Measurements from ENCODE around the gene CMTM1.
"Not testable (repeated sequence)": the region's sequence is repeated elsewhere in the genome, so short reads cannot be mapped to it uniquely, and the experiment has no call there.

CMTM1 gene

DNA sequence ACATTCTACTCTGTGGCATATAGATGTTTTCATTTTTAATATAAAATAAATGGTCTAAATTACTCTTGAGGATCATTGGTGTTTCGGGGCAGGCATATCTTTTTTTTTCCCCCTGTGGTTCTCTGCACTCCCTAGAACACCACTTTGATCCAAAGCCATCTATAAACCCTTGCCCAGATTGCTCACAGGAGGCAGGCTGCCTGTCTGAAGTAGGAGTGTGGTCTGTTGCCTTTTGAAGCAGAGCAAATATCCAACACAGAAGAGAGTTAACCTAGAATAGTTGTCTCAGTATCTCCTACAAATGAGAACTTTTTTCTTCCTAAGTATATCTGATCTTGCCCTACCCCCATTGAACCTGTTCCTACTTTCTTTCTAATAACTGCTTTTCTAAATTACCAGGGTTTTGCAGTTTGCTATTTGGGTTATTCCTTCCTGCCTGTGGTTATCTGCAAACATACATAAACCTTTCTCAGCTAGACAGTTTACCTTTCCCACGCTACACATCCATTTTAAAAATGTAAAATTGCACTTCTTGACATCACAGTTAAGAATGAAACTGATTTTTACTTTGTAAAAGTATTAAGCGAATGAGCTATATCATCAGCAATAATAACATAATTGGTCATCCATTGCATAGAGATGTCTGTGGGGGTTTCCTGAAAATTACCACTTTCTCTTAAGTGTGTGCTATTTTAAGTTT lies 4.7 kb upstream of the CMTM1 start:
- in situ Hi-C loops (cut with MboI; ENCODE audit: low sequenced_read_pairs) = no loop called here

DNA sequence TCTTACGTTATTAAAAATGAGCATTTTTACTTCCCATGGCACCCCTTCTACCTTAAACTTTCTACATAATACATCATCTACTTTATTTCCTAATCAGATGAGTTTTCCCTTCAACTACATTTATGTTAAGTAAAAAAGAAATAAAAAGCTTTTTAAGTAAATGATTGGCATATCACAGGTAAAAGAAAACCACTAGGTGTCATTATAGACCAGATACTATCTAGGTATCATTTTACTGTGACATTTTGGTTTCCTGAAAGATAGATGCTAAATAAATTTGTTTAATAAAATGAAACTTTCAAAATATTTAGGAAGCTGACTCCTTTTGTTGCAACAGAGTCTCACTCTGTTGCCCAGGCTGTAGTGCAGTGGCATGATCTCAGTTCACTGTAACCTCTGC lies 3.8 kb upstream of the CMTM1 start:
- in situ Hi-C loops (cut with MboI; ENCODE audit: low sequenced_read_pairs) = no loop called here

DNA sequence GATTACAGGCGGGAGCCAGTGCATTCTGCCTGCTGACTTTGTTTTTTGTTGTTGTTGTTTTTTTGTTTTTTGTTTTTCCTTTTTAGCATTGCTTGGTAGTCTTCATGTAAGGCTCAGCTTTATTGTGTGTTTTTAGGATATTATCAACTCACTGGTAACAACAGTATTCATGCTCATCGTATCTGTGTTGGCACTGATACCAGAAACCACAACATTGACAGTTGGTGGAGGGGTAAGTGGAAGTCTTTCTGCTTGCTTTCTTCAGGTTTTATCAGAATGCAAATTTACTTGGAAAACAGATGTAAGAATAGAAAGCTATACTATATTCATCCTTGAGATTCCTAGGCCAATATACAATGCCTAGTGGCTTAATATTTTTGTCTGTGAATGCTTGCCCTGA lies 3.3 kb upstream of the CMTM1 start:
- in situ Hi-C loops (cut with MboI; ENCODE audit: low sequenced_read_pairs) = no loop called here

DNA sequence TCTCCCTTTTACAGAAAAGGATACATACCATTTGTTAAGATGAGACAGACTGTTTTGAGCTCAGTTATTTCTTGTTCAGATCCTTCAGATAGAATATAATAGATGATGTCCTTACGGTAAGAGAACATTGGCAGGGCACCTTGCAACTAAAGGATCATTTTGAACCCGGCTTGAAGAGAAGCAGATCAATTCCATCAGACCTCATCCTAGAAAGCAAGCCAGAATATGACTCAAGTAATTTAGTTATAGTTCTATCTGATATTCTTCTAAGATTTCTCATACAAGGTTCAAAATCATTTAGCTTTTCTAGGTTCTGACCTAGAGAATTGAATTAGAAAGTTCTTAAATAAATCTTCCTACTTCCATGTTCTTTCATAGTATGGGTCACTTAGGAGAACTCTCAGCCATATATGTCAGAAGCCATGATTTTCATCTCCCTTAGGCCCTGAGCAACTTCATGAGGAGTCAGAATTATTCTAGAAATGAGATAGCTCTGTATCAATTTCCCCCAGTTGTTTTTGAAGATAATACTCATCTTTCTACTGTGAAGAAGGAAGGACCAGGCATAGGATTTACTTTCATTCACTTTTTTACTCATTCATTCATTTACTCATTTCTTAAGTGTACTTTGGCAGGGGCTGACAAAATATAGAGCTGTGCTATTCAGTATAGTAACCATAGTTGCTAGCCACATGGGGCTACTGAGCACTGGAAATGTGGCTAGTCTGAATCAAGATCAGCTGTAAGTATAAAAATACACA lies 2.5 kb upstream of the CMTM1 start:
- in situ Hi-C loops (cut with MboI; ENCODE audit: low sequenced_read_pairs) = no loop called here

DNA sequence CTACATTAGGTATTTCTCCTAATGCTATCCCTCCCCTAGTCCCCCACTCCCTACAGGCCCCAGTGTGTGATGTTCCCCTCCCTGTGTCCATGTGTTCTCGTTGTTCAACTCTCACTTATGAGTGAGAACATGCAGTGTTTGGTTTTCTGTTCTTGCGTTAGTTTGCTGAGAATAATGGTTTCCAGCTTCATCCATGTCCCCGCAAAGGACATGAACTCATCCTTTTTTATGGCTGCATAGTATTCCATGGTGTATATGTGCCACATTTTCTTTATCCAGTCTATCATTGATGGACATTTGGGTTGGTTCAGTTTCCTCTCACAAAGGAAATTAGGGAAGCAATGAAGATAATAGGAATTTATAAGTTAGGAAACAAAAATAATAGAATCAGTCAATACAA lies 1.0 kb downstream of the CMTM1 start:
- in situ Hi-C loops (cut with MboI; ENCODE audit: low sequenced_read_pairs) = not testable (repeated sequence)

DNA sequence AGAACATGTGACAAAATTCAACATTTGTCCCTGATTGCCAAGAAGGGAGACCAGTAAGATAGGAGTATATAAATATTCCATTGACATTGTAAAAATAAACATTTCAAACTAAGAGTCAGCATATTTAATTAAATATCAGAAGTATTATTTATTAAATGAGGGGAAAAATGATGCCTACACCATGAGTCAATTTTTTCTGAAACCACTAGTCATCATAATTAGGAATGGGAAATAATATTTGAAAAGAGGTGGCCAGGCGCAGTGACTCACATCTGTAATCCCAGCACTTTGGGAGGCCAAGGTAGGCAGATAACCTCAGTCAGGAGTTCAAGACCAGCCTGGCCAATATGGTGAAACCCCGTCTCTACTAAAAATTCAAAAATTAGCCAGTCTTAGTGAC lies 2.1 kb downstream of the CMTM1 start:
- in situ Hi-C loops (cut with MboI; ENCODE audit: low sequenced_read_pairs) = no loop called here

DNA sequence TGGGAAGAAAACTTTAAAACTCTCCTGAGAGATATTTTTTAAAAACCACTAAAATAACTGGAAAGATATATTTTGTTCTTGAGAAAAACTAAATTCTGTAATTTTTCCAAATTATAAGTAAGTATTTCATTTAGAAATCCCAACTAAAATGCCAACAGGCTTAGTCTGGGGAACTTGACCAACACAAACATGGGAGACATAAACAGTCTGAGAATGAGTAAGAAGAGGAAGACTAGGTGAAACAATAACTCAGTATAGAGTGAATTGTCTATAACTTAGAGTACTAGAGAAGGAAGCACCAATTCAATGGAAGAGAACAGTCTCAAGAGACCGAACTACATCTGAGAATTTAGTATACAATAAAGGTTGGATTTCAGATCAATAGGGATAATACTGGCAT lies 2.9 kb downstream of the CMTM1 start:
- in situ Hi-C loops (cut with MboI; ENCODE audit: low sequenced_read_pairs) = no loop called here

DNA sequence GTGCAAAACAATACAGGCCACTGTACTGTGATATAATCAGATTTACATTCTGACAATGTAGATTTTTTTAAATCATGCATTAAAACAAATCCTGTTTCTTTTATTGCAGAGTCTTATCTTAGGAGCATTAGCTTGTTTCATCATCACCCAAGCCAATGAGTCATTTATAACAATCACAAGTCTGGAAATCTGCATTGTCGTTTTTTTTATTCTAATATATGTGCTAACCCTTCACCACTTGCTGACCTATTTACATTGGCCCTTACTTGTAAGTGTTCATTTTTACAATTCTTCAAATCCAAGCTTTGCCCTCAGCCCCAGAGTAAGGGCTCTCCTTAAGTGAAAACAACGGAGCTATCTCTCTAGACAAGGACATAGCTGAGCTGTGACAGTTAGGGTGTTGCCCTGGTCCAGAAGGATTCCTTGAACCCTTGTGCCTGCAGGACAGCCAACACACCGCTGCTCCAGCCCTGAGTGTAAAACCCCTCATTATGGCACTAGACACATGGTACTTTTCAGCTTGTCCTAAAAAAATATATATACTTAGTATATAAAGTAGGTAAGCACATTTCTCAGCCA lies 3.7 kb downstream of the CMTM1 start:
- in situ Hi-C loops (cut with MboI; ENCODE audit: low sequenced_read_pairs) = no loop called here

DNA sequence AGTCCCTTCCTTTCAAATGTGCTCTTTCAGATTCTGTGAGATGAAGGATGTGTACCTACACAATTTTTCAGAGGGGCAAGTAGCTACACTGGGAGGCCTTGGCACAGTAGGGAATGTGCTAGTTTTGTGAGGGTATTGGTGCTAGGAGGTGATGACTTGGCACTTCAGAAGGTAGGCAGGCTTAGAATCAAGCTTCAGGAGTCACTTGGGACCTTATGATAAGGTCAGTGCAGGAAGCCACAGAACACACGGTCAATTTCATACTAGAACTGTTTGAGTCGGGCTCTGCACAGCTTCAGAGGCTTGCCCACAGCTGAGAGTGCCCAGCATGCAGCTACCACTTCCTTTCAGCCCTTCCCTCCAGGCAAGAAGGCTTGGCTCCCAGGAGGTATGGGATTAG lies 6.1 kb downstream of the CMTM1 start:
- in situ Hi-C loops (cut with MboI; ENCODE audit: low sequenced_read_pairs) = no loop called here

DNA sequence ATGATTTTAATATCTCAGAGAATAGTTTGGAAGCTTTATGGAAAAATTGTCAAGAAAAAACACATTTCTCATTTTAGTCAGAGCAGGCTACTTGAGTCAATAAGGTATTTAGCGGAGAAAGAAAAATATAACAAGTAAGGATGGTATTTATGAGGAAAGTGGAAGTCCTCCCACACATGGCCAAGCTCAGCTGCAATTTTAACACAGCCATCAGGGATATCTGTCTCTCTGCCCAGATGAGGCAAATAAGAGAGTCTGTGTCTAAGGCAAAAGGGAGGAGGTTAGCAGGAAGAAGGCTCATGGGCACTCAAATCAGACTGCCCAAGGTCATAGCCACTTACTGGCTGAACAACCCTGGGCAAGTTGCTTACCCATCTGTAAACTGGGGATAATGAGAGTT lies 7.8 kb downstream of the CMTM1 start:
- in situ Hi-C loops (cut with MboI; ENCODE audit: low sequenced_read_pairs) = no loop called here

DNA sequence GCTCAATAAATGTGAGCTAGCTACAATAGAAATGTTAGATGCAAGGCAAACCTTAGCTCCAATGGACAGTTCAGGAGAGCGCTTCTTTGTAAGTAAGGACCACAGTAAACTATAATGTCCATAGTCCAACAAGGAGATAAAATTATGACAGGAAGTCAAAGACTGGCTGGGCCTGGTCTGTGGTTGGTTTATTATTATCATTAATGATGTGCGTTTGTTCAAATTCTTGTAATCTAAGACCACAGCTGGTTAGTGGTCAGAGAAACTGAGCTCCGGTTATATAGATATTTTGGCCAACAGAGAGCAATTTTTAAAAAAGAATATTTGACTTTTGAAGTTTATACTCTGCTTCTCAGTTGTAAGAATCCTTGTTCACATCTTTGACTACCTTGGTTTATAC lies 8.3 kb downstream of the CMTM1 start:
- in situ Hi-C loops (cut with MboI; ENCODE audit: low sequenced_read_pairs) = no loop called here

DNA sequence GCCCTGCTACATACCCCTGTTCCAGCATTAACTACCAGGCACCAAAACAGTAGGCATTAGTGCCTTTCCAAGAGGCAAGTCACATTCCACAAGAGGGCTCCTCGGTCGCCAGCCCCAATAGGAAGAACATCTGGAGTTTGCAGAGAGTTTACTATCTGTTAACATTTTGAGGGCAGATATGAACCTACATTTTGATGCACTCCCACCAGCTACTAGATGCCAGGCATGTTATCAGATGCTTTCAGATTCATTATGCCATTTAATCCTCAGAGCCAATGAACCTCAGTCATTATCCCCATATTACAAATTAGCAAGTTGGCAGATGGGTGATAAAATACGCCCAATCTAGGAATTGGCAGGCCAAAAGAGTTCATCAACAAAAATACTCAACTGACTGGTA lies 8.8 kb downstream of the CMTM1 start:
- in situ Hi-C loops (cut with MboI; ENCODE audit: low sequenced_read_pairs) = no loop called here

DNA sequence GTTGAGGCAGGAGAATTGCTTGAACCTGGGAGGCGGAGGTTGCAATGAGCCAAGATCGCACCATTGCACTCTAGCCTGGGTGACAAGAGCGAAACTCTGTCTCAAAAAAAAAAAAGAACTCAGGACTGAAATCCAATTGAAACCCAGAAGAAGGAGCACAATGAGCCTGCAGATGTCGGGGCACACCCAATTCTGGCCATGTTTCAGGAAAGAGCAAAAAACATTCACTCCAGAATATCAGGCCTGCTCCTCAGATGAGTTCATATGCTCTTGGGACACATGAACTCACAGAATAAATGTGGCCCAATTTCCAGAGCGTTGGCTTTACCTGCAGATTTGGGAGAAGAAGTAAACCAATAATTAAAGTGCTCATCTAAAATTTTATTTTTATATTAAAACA lies 10.1 kb downstream of the CMTM1 start:
- in situ Hi-C loops (cut with MboI; ENCODE audit: low sequenced_read_pairs) = no loop called here

DNA sequence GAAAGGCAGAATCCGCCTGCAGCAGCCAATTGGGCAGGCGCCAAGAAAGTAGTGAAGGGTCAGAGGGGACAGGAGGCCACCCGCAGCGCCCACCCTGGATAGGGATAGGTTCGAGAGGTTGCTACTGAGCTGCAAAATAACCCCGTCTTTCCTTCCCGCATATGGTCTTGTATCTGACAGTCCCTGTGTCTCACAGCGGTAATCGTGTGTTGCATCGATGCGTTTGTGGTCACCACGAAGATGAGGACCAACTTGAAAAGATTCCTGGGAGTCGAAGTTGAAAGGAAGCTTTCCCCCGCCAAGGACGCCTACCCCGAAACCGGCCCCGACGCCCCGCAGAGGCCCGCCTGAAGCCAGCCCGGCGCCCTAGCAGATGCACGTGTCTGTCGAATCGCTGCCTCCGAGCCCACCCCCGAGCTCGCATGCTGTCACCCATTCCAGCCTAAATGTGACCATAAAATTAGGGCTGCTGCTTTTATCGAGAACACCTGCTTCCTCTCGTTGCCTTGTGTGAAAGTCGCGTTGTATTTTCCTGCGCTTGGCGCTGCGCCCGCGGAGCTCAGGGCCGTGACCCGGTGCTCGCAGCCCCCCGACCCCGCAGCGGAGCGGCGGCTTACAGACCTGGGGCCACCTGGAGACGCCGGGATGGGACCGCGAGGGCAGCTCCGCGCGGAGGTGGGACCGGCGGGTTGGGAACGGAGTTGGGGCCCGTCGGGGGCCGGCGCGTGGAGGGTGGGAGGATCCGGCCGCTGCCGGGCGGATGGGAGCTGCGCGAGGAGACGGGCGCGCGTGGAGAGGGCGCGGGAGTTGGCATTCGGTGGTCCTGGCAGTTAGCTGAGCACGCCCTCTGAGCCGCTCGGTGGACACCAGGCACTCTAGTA lies 12.7 kb downstream of the CMTM1 start, which contains the start of gene CMTM2:
TSS of gene CMTM2 (plus strand) at position 813 of the 881 bp plus-strand sequence. CDS start 145 bp downstream, outside the sequence.
- in situ Hi-C loops (cut with MboI; ENCODE audit: low sequenced_read_pairs) = no loop called here

DNA sequence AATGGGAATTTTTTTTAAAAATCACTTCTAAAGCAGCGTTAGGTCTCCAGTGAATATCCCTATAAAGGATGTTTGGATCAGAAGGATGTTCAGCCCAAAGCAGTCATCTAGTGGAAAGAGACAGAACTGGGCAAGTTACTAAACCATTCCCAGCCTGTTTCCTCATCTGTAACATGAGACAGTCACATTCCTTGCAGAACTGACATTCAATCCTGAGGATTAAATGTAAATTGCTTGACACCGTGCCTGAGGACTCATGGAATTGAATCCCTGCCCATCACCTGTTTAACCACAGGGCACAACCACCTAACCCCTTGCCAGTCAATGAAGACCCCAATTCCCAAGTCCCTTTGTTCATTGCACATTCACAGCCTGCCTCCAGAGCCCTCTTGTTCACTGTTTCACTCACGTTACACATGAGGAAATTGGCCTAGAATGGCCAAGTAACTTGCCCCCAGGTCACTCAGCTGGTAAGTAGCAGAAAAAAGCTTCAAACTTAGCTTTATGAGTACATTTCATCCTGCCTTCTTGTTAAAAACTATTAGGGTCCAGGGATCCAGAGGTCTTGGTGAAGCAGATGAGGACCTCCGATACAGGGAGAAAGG lies 14.5 kb downstream of the CMTM1 start:
- in situ Hi-C loops (cut with MboI; ENCODE audit: low sequenced_read_pairs) = no loop called here

DNA sequence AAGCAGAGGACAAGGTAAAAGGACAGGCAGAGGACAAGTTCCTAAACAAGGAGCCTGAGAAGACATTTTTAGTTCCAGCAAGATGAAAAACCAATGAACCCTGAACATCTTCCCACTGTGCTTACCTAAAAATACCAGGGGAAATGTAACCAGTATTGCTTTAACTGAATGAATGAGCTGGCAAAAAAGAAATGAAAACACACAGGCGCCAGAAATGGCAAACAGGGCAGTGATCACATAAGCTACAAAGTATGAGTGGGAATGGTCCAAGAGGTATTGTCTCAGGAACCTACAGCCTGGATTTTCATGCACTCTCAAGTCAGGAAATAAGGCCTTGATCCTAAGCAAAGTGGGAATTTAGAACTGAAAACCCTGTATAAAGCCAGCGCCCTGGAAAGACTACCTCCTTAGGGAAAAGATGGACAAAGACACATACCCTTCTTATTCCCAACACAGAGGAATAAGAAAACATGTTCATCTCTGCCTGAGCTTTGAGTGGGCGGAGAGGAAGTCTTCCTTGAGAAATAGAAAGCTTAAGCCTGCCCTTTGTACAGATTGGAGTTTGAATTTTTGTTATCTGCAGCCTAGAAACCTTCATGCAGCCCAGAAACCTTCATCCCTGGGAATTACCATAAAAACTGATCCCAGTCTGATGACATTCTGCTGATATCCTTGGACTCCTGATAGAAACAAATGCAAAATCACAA lies 15.2 kb downstream of the CMTM1 start:
- in situ Hi-C loops (cut with MboI; ENCODE audit: low sequenced_read_pairs) = no loop called here

DNA sequence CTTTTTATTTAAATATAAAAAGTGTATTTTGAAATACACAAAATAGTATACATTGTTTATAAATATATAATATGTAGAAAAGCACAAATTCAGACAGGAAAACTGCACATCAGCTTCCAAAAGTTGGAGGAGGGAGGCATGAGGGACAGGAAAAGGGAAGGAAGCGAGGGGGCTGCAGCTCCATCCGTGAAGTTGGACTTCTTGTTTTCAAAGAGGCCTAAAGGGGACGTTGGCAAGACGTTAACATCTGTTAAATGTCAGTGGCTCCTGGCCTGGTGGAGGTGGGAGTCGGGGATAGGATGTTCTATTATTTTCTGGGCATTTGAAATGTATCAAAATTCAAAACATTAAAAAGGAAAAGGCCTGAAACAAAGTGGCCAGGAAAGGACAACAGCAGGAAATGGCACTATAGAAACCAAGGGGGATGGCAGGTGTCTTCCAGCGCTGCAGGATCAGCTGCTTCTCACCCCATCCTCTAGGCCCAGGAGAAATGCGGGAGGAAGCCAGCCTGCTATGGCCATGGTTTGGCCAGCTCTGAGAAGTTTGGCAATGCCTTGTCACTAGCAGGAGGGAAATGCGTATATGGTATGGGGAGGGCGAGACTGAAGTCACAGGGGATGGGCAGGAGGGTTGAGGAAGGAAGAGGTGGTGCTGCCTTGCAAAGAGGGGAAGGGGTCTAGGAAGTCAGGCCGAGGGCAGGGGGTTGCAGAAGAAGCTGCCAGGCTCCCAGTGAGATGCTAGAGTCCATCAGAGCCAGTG lies 19.4 kb downstream of the CMTM1 start:
- in situ Hi-C loops (cut with MboI; ENCODE audit: low sequenced_read_pairs) = no loop called here

DNA sequence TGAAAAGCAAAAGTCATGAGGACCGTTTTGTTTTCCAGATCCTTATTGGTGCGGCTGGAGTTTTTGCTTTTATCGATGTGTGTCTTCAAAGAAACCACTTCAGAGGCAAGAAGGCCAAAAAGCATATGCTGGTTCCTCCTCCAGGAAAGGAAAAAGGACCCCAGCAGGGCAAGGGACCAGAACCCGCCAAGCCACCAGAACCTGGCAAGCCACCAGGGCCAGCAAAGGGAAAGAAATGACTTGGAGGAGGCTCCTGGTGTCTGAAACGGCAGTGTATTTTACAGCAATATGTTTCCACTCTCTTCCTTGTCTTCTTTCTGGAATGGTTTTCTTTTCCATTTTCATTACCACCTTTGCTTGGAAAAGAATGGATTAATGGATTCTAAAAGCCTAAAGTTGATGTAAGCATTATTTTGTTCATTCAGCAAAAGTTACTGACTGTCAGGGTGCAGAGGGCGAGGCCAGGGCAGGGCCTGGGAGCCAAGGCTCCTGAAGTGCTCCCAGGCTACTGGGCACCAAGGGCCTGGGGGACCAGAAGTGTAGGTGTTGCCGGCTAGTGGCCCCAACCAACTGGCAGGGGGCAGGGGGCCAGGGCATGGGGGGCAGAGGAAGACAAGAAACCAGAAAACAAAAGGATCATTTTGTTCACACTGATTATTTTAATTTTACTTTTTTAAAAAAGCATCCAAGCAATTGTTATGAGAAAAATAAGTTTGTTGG lies 21.8 kb downstream of the CMTM1 start:
- in situ Hi-C loops (cut with MboI; ENCODE audit: low sequenced_read_pairs) = no loop called here
